Measurements from ENCODE around the gene TENM3. TPM values are rescaled to one million over a fixed set of nuclear protein-coding genes. Genes with fewer than 3 reads are reported as not detected.

TENM3 gene
- total RNA-seq, 1 experiment from 2014 or later: 66.4 TPM

DNA sequence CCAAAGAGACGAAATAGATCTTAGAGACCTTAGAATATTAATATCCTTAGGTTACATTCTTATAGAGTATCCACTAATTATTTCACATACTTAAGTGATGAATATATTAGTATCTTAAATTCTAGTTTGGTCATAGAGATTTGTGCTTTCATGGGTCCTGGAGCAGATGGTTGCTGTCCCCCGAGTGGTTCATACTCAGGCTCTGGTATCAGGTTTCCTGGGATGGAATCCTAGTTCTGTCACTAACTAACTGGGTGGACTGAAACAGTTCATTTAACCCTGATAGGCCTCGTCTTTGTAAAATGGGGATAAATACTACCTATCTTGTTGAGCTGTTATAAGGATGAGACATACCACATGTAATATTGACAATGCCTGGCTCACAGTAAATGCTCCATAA is 264.6 kb downstream of the TENM3 start:
- DNase-seq (ENCODE audit: low read depth): no peak

DNA sequence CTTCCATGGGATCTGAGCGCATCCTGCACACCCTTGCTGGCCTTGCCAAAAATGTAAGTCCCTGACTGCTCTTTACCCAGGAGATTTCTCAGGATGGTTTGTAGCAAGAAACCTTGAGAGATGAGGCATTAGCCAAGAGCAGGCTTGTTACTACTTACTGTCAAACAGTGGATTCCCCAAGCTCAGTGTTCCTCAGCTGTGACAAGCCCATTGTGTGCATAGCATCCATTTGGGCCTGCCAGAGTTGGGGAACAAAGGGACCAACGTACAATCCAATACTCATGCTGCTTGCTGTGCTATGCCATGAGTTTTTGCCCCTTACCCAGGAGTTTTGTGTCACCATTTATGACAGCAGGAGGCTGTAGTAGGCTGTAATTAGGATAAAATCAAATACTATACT is 267.6 kb downstream of the TENM3 start:
- DNase-seq (ENCODE audit: low read depth): no peak

DNA sequence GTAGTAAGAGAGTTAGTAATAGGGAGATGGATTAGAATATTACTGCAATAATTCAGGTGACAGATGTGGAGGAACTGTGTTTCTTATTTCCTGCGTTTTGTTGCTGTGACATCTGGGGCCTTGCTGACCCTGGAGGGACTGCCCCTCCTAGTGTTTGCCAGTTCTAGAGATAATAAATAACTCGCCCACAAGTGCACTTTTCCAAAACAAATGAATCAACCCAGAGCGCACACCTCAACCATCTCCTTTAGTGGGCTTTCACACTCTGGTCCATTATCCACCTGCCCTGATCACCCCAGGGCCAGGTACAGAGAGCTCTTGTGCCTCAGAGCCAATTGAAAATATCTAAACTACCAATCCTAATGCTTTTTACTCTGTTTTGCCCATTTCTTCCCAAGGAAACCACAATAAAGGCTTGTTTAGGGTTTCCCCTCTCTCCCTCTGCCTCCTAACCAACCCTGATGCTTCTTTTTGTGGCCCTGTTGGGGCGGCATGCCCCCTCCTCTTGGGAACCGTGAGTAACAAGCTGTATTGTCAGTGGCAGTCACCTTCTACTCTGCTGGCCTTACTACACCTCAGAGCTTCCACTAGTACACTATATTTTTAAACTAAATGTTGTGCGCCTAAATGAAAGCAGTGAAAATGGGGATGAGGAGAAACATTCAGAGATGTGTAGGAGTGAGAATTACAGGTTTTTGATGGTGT is 270.5 kb downstream of the TENM3 start:
- DNase-seq (ENCODE audit: low read depth): no peak

DNA sequence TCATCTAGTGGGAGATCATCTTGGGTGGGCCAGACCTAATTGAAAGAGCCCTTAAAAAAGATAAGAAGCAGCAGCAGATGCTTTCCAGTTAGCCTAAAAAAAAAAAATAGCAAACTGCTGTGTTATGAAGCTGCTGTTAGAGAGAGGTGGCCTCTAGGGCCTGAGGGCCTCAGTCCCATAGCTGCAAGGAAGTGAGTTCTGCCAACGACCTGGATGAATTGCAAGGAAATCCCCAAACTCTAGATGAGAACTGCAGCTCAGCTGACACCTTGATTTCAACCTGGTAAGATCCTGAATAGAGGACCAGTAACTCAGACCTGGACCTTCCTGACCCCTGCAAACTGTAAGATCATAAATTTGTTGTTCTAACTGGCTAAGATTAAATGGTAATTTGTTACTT is 275.2 kb downstream of the TENM3 start:
- DNase-seq (ENCODE audit: low read depth): no peak

DNA sequence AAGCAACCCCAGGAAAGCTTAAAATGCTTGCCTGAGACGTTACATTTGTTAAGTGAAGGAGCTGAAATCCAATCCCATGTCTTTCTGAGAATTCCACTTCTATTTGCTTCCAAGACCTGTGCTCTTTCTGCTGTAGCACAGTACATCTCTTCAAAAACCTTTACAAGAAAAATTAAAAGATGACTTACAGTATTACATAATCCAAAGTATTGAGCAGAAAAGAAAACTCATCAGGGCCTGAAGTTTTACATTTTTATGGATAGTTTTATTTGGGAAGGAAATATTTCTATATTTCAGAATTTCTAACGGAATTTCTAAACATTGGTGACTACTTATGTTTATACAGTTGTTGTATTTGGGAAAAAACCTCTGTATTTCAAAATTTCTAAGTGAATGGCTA is 276.3 kb downstream of the TENM3 start:
- DNase-seq (ENCODE audit: low read depth): no peak

DNA sequence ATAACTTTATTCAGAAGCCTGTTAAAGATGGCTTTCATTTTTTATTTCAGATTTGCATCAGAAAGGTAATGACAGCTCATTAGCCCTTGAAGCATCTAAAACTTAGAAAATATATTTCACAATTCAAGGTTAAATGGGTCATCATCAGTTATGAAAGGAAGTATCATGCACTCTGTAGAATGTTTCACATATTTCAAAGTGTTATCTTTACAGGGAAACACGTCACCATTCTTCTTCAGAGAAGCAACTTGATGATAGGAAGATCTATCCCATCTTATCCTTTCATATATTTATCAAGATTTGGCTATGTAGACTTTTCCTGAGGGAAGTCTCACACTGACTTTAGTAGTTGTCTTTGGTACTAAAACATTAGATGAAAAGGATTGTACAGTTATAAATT is 277.8 kb downstream of the TENM3 start:
- DNase-seq (ENCODE audit: low read depth): no peak

DNA sequence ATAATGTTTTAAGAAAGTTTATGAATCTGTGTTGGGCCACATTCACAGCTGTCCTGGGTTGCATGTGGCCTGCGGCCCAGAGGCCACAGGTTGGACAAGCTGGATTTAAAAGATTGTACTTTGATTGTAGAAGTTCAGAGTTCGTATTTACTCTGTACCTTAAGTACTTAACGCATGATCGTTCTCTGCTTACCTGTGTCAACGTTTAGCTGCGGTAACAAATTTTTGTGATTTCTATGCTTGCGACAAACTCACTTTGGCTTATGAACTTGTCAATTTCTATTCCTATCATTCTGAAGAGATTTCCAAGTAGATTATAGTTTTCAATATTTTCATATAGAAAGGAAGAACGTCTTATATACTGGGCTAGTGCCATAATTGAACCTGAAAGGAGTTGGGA is 285.6 kb downstream of the TENM3 start:
- no peak for DNase-seq (ENCODE audit: low read depth)

DNA sequence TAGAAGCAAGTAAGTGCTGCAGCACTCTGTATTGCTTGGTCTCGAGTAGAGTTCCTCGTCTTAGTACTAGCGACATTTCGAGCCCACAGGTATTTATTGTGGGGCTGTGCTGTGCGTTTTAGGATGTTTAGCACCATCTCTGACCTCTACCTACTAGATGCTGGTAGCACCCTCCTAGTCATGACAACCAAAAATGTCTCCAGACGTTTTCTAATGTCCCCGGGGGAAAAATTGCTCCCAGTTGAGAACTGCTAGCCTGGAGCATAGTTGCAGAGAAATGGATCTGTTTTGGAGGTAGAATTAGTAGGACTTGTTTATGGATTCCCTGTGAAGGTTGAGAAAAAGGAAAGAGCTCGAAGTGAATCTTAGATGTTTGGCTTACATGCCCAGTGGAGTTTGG is 287.2 kb downstream of the TENM3 start:
- no peak for DNase-seq (ENCODE audit: low read depth)

DNA sequence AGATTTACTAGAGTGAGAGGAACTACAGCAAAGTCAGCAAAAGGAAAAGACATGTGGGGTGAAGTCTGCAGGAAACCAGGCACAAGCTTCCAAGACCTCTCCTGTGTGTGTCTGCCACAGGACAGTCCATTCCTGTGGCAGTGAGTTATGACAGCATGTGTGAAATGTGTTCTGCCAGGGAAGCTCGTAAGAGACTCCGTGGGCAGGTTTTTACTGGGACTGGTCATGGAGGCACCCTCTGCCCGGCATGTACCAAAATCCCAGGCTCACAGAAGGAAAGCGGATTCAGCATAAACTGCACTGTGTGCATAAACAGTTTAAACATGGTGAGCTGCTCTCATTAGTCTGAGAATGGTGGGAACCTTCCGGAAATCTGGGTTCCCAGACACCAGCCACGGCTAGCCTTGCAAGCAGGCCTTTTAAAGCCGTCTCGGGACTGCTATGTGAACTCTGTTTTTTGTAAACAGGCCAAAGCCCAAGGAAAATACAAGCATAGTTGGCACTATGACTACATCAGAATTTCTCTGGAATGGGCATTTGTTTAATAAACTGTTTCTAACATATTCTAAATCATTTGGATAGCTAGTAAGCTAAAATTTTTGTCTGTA is 288.5 kb downstream of the TENM3 start:
- peak; percentile 31 for DNase-seq (ENCODE audit: low read depth)

DNA sequence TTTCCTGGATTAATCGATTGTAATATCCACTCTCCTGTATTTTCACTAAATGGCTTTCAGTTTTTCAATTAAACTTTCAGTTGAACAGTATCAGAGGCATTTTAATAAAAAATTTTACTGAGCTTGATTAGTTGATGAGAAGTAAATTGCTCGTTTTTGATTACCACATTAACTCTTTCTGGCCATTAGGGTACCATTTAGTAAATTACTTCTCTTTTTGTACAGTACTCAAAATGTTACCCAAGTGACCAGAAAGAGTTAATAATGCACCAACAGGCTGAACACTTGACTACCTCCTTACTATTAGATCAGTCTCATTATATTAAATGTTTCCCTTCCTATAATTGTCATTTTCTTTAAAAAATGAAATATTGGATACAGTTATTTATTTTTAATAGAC is 289.2 kb downstream of the TENM3 start:
- no peak for DNase-seq (ENCODE audit: low read depth)

DNA sequence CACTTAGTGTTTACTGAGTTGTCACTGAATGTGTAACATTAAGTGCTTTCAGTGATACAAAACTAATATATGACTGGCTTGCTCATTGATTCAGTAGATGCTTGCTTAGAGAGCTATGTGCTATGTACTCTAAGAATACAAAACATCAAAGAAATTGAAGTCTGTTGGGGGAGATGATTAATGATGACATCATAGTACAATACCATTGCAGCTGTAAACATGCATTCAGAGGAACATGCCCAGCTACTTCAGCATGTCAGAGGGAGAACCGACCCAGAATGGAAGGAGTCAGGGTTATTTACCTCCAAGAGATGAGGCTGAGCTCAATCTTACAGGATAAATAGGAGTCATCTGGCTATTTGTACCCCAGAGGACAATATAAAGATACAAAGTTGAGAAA is 290.8 kb downstream of the TENM3 start:
- DNase-seq (ENCODE audit: low read depth): peak; percentile 62

DNA sequence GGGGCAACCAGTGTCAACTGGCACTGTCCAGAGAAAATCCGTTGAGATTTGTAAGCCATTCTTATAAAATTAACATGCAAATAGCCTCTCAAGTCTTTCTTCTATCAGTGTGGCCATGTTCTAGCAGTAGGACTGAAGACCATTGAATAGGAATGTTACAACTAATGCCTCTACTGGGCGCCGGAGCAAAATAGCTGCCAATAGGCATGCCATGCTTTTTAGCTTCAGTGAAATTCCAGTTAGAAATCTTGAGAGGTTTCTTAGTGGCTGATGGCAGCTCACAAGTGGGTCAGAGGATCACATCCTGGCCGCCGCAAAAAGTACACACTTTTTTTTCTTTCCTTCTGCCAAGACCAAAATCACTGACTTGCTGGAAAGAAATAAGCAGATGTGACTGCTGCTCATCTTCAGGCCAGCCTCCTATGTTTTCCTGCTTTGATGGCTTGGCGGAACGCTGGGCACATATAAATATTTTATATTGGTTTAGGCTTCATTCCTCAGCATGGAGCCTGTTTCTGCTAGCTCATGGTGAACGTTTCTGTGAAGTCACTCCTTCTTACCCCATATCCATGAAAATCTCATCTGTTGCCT is 293.1 kb downstream of the TENM3 start:
- DNase-seq (ENCODE audit: low read depth): no peak

DNA sequence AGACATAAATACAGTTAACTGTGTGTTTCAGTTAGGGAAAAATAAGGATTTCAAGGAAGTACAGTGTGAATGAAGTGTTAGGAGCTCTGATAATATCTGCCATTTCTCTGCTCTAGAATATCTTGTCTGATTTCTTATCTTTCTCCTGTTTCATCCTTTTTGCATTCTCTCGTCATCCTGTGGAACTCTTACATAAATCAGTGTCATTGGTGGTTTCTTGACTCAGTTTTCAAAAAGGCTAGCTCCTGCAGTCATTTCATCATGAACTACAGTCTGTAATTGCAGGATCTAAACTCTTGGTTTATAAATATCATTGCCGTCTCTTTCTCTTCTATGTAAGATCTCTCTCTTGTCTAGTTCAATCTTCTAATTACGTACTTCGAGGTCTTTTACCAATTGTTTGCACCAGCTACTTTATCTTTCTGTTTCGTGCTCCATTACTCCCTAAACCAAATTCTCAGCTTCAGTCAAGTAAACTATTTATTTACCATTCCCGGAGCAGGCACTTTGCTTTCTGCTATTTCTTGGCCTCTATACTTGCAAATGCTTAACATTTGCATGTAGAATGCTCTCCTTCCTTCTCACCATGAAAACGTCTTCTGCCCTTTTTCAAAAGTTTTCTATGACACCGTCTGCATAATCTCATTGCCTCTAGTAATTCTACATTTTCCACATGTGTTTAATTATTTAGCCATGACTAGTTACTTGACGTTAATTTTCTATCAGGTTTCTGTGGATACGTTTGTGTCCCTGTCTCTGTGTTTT is 294.0 kb downstream of the TENM3 start:
- no peak for DNase-seq (ENCODE audit: low read depth)

DNA sequence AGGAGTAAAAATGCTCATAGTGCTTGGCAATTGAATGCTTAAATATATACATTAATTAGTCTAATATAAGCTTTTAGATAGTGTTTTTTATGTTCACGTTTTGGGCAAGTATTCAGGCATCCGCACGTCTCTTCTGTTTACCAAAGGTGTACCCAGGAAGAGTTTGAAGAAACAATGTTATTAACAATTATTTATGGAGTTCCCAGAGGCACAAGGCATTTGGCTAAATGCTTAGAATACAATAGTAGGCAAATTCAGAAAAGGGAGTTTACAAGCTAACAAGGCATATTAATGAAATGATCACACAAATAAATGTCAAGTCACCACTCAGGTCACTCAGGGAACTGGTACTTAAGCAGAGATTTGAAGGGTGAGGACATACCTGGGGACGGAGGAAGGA is 294.8 kb downstream of the TENM3 start:
- no peak for DNase-seq (ENCODE audit: low read depth)

DNA sequence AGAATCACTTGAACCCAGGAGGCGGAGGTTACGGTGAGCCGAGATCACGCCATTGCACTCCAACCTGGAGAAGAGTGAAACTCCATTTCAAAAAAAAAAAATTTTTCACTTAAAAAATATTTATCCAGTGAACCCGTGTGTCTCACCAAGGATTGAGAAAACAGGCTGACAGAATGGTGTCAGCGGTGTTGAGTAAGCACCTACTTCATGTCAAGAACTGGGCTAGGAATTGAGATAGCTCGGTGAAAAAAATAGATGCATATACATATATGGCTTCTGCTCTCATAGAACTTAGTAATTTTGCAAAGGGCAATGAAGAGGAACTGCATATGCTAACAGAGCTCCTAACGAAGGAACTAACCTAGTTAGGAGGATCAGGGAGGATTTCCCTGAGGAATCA is 297.3 kb downstream of the TENM3 start:
- DNase-seq (ENCODE audit: low read depth): no peak

DNA sequence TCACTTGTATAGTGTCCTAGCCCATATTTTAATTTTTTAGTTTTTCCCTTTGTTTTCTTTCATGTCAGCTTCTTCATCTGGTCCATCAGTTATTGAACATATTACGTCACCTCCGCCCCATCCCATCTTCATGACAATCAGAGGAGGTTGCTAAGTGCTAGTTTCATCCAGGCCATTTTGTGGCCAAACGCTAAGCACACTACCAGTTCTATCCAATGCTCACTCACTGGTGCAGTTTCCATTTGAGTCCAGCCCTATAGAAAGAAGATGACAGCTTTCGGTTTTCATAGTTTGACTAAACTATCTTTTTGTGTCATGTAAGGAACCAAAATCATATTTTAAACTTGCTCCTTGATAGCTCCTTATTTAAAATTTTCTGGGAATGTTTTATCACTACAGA is 304.2 kb downstream of the TENM3 start:
- no peak for DNase-seq (ENCODE audit: low read depth)

DNA sequence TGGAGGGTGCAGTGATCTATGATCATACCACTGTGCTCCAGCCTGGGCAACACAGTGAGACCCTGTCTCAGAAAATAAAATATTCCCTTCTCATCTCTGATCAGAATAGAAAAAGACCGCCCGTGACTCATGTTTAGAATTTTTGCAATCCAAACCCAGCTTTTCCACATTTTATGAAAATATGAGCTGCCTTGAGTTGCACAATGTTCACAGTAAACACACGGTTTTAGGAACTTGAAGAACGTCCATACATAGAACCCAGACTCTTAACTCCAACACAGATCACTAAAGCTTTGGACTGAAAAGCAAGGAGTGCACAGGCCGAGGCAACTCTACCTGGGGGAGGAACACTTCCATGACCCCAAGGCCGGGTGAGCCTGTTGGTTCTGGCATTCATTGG is 305.0 kb downstream of the TENM3 start:
- no peak for DNase-seq (ENCODE audit: low read depth)

DNA sequence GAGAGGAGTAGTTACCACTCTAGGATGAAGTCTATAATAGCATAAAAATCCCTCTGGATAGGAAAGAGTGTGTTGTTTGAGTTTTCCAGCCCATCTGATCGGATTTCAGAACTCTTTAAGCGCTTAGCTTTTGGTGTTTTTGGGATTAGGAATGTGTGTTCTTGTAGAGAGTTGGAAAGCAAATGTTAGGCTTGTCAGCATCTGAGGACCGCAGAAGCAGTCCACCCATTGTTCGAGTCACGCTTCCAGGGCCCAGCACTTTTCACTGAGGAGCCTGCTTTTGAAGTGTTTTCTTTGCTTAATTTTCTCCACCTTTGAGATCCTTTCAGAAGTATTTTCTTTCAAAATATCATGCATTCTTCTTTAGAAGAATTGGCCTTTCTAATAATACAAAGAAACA is 306.2 kb downstream of the TENM3 start:
- no peak for DNase-seq (ENCODE audit: low read depth)

DNA sequence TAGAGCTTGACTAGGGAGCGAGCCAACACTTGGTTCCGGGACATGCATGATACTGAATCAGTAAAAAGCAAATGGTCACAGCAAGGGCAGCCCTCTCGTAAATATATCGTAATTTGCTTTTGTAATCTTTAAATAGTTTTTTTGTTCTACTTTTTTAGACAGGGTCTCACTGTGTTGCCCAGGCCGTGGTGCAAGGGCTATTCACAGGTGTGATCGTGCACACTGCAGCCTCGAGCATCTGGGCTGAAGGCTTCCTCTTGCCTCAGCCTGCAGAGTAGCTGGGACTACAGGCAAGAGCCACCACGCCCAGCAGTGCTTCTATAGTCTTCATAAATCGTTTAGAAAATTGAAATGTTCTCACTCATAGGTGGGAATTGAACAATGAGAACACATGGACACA is 309.7 kb downstream of the TENM3 start:
- no peak for DNase-seq (ENCODE audit: low read depth)

DNA sequence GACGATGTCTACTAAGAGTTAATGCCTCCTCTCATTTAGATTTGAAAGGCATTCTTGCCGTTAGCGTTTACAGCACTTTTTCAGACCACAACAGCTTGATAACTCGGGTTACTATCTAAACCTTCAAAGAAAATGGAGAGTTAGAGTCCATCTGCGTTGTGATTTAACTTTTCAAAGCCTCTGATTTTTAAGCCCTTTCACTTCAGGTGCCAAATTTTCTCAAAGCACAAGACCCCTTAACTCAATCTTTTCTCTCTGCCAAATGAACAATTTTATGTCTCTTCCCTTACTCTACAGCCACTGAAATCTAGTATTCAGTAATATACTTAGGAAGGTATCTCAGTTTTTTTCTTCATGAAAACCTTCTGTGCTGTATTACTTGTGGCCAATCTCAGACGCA is 310.5 kb downstream of the TENM3 start:
- peak; percentile 17 for DNase-seq (ENCODE audit: low read depth)

DNA sequence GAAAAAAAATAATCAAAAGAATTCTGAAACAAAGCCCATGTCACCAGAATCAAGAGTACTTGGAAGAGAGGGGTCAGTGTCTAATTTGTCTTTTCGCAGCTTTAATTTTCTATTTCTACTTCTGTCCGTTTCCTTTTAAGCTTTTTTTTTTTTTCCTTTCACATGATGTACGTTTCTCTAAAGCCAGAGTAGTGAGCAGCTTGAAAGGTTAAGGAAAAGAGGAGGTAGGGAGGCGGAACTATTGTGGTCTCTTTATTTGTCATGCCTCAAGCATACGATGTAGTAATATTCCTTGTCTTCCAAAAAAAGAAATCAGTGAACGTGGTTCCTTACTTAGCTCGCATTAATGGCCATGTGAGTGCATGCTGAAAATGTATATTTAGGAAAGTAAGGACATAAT is 311.5 kb downstream of the TENM3 start:
- peak; percentile 64 for DNase-seq (ENCODE audit: low read depth)

DNA sequence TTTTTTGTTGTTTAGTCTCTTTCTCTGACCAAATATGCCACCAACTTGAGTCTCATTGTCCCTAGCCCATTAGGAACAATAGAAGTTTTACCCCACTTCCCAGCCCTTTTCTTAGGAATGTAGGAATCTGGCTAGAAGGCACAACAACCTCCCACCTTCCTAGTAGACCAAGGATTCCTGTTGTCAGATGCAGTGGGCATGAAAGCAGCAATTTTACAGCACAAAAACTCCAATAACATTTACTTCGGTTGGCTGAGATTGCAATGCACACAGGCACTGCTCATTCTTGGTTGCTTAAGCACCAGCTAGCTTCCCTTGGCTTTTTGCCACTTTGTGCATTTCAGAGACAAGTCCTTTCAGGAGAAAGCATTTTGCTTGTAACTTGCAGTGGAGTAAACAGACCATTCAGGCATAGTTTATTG is 312.8 kb downstream of the TENM3 start:
- DNase-seq (ENCODE audit: low read depth): peak; percentile 79

DNA sequence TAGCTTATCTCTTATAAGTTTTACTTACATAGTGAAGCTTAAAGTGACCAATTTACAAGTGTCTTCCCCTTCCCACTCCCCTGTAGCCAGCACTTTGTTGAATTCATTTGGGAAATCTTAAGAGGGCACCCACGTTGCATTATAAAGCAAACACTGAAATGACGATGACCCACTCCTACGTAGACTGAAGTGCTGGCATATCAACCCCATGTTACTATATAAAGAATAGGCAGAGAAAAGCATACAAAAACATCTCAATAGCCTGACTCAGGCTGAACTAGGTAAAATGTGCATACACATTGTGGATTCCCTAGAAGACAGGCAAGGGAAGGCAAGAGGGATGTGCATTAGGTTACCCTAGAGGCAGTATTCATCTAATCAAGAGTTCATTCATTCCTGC is 313.4 kb downstream of the TENM3 start:
- DNase-seq (ENCODE audit: low read depth): no peak

All from M059J (cell line).